ENCODE measurements around the gene ACSM6. TPM values are rescaled to one million over a fixed set of nuclear protein-coding genes. Genes with fewer than 3 reads are reported as not detected.
A peak's percentile ranks its signal among the peaks of the same experiment; 100 is the strongest.

ACSM6 gene
- total RNA-seq, 3 donors from 2014 or later, result not detected

DNA sequence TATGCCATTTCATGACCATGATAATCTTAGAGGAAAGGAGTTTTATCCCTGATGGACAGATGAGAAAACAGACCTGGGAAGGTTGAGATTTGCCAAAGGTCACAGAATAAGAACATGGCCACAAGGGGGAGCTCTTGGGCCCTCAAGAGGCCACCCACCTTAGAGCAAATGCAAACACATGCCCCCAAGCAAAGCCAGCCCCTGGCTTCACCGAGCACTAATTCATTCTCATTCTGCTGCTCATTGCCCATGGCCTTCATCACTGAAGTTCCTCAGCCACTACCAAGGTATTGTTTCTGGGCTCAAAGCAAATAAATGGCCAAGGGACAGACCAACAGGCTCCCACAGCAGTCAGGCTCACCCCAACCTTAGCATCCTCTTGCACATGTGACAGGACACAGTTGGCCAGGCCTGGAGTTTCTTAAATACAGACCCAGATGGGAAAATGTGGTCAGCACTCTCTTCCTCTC is 52.6 kb downstream of the ACSM6 start:
- Mint-ChIP-seq H3K4me1 (ENCODE audit: low read depth) (no peaks in the 10 kb centered on the region), H3K27me3 (ENCODE audit: low read depth) (peaks cover 11% of the 10 kb centered on the region), H3K4me3 (no peak overlapping the region), H3K36me3 (ENCODE audit: insufficient read depth) (no peaks in the 10 kb centered on the region), H3K9me3 (no peaks in the 10 kb centered on the region)
- peak; percentile 42 to 61 for ATAC-seq
- peak; percentile 41 for DNase-seq

DNA sequence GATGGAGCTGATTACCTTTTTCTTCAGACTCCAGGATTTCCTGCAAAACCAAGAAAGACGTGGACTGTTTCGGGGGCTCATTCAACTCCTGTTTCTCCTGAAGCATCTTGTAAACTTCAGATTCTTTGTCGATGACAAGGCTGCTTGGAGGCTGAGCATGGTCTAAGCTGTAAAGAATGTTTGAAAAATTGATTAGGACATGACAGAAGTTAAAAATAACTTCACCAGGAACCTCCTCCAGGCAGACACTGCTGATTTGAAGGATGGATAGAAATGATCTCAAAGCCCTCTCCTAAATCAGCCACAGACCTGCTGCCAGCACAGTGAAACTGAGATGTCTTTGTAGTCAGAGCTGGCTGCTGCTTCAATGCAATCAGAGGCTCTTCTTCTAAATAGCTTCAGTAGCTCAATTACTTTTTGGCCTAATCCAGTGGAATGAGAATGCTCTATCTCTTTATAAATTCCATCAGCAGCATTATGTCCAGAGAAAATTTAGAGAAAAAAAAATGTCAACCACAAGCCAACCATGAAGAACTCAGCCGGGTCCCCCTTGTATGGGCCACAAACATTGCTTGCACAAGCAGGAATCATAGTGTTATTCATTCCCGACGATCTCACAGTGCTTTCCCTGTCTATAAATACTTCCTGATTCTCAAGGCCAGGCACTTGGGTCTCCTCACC is 53.3 kb downstream of the ACSM6 start:
- Mint-ChIP-seq H3K4me3 (no peak overlapping the region), H3K36me3 (ENCODE audit: insufficient read depth) (no peaks in the 10 kb centered on the region), H3K27me3 (ENCODE audit: low read depth) (peaks cover 11% of the 10 kb centered on the region), H3K9me3 (no peaks in the 10 kb centered on the region), H3K4me1 (ENCODE audit: low read depth) (no peaks in the 10 kb centered on the region)
- DNase-seq, result no peak
- ATAC-seq, result no peak

DNA sequence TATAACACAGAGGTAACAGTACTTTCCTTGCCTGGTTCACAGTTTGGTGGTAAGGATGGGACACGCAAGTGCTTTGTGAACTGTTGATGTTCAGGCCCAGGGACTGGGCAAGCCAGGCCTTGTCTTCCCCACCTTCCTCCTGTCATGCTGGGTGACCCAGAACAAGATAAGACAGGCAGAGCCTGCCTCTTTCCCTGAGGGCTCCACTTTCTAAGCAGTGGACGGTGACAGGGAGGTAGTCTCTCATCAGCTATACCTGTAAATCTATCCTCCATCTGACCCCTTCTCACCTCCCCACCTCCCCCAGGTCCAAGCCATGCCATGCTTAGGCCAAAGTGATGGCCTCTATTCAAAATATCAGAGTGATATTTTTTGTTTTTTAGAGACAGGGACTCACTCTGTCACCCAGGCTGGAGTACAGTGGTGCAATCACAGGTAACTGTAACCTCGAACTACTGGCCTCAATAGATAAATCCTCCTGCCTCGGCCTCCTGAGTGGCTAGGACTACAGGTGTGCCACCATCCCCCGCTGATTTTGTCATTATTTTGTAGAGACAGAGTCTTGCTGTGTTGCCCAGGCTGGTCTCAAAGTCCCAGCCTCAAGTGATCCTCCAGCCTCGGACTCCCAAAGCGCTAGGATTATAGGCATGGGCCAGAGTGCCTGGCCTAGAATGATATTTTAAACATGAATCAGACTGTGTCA is 54.0 kb downstream of the ACSM6 start:
- no peak overlapping the region for H3K4me3 Mint-ChIP-seq
- no peak for ATAC-seq
- no peaks in the 10 kb centered on the region for H3K4me1 Mint-ChIP-seq (ENCODE audit: low read depth)
- no peaks in the 10 kb centered on the region for H3K36me3 Mint-ChIP-seq (ENCODE audit: insufficient read depth)
- H3K9me3 Mint-ChIP-seq, result no peaks in the 10 kb centered on the region
- DNase-seq, result no peak
- peaks cover 14% of the 10 kb centered on the region for H3K27me3 Mint-ChIP-seq (ENCODE audit: low read depth)

DNA sequence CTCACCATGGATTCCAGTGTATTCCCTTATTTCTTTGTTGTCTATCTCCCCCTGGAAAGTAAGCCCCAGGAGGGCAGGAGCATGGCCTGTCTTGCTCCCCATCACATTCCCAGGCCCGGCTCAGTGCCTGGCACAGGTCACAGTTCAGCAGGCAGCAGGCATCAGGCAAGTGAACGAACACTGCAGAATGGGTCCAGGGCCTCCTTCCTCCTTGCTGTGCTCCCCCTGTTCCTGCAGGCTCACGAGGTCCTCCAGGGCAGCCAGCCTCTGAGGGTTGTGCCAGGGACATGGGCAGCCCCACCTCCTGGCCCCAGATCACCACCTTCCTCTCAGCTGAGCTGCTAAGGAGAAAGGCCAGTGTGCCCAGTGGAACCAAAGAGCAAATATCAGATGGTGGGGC is 55.0 kb downstream of the ACSM6 start:
- H3K9me3 Mint-ChIP-seq, result no peaks in the 10 kb centered on the region
- H3K27me3 Mint-ChIP-seq (ENCODE audit: low read depth), result peaks cover 14% of the 10 kb centered on the region
- DNase-seq, result no peak
- no peak for ATAC-seq
- no peaks in the 10 kb centered on the region for H3K36me3 Mint-ChIP-seq (ENCODE audit: insufficient read depth)
- no peak overlapping the region for H3K4me3 Mint-ChIP-seq
- H3K4me1 Mint-ChIP-seq (ENCODE audit: low read depth), result no peaks in the 10 kb centered on the region

DNA sequence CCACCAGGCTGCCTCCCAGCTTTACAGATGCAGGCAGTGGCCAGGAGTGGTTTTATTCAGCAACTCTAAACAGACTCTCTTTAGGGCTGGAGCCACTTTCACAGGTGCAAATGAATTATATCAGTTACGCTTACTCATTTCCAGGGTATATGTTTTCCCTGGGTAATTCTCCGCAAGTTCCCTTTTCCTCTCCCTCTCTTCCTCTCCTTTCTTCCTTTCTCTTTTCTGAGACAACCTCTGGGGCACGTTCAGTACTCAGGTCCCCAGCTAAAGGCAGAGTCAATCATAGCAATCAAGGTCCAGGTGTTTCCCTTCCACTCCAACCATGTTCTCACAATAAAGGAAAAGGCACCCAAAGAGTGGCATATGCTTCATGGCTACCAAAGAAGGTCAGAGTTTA is 55.4 kb downstream of the ACSM6 start:
- Mint-ChIP-seq H3K4me1 (ENCODE audit: low read depth) (no peaks in the 10 kb centered on the region), H3K36me3 (ENCODE audit: insufficient read depth) (no peaks in the 10 kb centered on the region), H3K27me3 (ENCODE audit: low read depth) (peaks cover 14% of the 10 kb centered on the region), H3K4me3 (no peak overlapping the region), H3K9me3 (no peaks in the 10 kb centered on the region)
- ATAC-seq (no peak), DNase-seq (no peak)

DNA sequence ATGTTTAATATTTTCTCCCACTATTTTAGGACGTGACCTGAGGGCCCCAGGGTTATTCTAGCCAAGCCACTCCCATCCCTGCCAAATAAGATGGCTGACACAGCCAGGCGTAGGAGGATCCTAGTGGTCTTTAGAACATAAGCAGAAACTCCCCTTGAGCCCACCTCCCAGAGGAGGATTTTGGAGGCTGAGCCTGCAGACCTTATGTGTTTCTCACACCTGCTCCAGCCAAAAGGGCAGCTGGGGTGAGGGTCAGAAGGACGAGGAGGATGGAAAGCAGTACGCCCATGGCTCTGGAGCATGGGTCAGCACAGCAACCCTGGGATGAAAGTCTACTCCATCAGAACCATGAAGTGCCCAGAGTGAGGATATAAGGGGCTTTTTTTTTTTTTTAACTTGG is 56.8 kb downstream of the ACSM6 start:
- H3K27me3 Mint-ChIP-seq (ENCODE audit: low read depth), result peaks cover 6% of the 10 kb centered on the region
- H3K4me3 Mint-ChIP-seq, result no peak overlapping the region
- peaks cover 3% of the 10 kb centered on the region for H3K9me3 Mint-ChIP-seq
- H3K36me3 Mint-ChIP-seq (ENCODE audit: insufficient read depth), result no peaks in the 10 kb centered on the region
- DNase-seq (no peak), ATAC-seq (no peak)
- H3K4me1 Mint-ChIP-seq (ENCODE audit: low read depth), result no peaks in the 10 kb centered on the region

DNA sequence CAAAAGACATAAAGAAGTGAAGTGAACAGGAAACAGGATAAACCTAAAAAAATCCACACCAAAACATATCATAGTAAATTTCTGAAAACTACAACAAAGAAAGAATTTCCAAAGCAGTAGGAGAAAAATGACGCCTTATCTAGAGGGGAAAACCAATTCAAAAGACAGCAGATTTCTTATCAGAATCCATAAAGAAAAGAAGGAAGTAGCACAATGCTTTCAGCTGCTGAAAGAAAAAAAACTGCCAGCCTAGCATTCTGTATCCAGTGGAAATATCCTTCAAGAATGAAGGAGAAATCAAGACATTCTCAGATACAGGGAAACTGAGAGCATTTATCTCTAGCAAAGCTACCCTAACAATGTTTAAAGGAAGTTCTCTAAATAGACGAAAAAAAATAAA is 59.0 kb downstream of the ACSM6 start:
- Mint-ChIP-seq H3K36me3 (ENCODE audit: insufficient read depth) (no peaks in the 10 kb centered on the region), H3K4me3 (no peak overlapping the region), H3K27me3 (ENCODE audit: low read depth) (peaks cover 6% of the 10 kb centered on the region), H3K4me1 (ENCODE audit: low read depth) (no peaks in the 10 kb centered on the region), H3K9me3 (peaks cover 4% of the 10 kb centered on the region)
- no peak for DNase-seq
- no peak for ATAC-seq

DNA sequence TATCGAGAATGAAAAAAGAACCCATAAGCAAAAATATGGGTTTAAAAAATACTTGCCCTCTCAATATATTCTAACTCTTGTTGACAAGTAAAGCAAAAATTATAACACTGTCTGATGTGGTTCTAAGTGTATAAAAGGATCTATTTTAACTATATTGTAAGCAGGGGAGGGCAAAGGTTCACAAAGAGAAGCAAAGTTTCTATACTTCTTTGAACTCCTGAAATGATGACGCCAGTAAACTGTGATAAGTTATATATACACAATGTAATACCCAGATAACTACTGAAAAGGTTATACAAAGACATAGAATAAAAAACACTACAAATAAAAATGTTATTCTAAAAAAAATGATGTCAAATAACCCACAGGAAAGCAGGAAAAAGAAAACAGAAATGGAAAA is 59.6 kb downstream of the ACSM6 start:
- H3K9me3 Mint-ChIP-seq, result peaks cover 4% of the 10 kb centered on the region
- peaks cover 6% of the 10 kb centered on the region for H3K27me3 Mint-ChIP-seq (ENCODE audit: low read depth)
- ATAC-seq (no peak), DNase-seq (no peak)
- no peak overlapping the region for H3K4me3 Mint-ChIP-seq
- no peaks in the 10 kb centered on the region for H3K4me1 Mint-ChIP-seq (ENCODE audit: low read depth)
- H3K36me3 Mint-ChIP-seq (ENCODE audit: insufficient read depth), result no peaks in the 10 kb centered on the region

DNA sequence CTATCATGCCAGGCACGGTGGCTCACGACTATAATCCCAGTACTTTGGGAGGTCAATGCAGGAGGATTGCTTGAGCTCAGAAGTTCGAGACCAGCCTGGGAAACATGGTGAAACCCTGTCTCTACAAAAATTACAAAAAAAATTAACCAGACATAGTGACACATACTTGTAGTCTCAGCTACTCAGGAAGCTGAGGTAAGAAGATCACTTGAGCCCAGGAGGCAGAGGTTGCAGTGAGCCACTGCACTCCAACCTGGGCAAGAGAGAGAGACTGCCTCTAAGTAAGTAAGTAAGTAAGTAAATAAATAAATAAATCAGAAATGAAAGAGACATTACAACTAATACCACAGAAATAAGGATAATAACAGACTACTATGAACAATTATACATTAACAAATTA is 60.6 kb downstream of the ACSM6 start:
- Mint-ChIP-seq H3K4me3 (no peak overlapping the region), H3K36me3 (ENCODE audit: insufficient read depth) (no peaks in the 10 kb centered on the region), H3K27me3 (ENCODE audit: low read depth) (peaks cover 4% of the 10 kb centered on the region), H3K9me3 (peaks cover 4% of the 10 kb centered on the region), H3K4me1 (ENCODE audit: low read depth) (no peaks in the 10 kb centered on the region)
- DNase-seq (no peak), ATAC-seq (no peak)

DNA sequence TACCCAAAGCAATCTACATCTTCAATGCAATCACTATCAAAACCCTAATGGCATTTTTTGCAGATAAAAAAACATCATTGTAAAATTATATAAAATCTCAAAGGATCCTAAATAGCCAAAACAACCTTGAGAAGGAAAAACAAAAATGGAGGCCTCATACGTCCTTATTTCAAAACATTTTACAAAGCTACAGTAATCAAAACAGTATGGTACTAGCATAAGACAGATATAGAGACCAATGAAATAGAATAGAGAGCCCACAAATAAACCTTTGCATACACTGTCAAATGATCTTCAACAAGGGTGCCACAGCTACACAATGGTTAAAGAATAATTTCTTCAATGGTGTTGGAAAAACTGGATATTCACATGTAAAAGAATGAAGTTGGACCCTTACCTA is 62.2 kb downstream of the ACSM6 start:
- H3K9me3 Mint-ChIP-seq, result peaks cover 4% of the 10 kb centered on the region
- peaks cover 2% of the 10 kb centered on the region for H3K27me3 Mint-ChIP-seq (ENCODE audit: low read depth)
- no peaks in the 10 kb centered on the region for H3K4me1 Mint-ChIP-seq (ENCODE audit: low read depth)
- no peak overlapping the region for H3K4me3 Mint-ChIP-seq
- H3K36me3 Mint-ChIP-seq (ENCODE audit: insufficient read depth), result no peaks in the 10 kb centered on the region
- ATAC-seq (no peak), DNase-seq (no peak)

DNA sequence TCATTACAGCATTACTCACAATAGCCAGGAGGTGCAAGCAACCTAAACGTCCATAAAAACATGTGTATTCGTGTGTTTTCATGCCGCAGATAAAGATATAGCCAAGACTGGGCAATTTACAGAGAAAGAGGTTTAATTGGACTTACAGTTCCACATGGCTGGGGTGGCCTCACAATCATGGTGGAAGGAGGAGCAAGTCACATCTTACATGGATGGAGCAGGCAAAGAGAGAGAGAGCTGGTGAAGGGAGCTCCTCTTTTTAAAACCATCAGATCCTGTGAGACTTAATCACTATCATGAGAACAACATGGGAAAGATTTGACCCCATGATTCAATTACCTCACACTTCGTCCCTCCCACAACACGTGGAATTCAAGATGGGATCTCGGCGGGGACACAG is 63.8 kb downstream of the ACSM6 start:
- Mint-ChIP-seq H3K9me3 (peaks cover 4% of the 10 kb centered on the region), H3K4me3 (no peak overlapping the region), H3K36me3 (ENCODE audit: insufficient read depth) (no peaks in the 10 kb centered on the region), H3K27me3 (ENCODE audit: low read depth) (peaks cover 3% of the 10 kb centered on the region), H3K4me1 (ENCODE audit: low read depth) (no peaks in the 10 kb centered on the region)
- DNase-seq, result no peak
- ATAC-seq, result no peak

DNA sequence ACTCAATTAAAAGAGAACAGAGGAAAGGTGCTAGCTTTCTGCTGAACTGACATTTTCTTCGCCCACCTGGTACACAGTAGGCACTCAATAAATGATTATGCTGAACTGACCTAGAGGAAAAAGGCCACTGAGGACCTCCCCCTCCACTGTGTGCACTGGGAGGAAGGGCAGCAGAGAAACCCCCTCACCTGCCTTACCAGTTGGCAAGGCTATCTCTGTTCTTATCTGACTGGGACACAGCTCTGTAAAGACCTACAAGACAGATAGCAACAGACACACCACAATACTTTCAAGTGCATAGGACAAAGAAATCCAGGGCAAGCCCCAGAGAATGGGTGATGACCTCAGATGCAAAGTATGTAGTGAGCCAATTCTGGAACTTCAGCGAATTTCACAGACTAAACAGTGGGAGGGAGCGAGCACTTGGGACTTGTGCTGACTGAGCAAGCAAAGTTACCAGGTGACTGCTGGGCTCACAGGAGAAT is 66.4 kb downstream of the ACSM6 start:
- ATAC-seq (no peak), DNase-seq (no peak)
- peaks cover 3% of the 10 kb centered on the region for H3K27me3 Mint-ChIP-seq (ENCODE audit: low read depth)
- no peak overlapping the region for H3K4me3 Mint-ChIP-seq
- no peaks in the 10 kb centered on the region for H3K4me1 Mint-ChIP-seq (ENCODE audit: low read depth)
- H3K36me3 Mint-ChIP-seq (ENCODE audit: insufficient read depth), result no peaks in the 10 kb centered on the region
- peaks cover 4% of the 10 kb centered on the region for H3K9me3 Mint-ChIP-seq

DNA sequence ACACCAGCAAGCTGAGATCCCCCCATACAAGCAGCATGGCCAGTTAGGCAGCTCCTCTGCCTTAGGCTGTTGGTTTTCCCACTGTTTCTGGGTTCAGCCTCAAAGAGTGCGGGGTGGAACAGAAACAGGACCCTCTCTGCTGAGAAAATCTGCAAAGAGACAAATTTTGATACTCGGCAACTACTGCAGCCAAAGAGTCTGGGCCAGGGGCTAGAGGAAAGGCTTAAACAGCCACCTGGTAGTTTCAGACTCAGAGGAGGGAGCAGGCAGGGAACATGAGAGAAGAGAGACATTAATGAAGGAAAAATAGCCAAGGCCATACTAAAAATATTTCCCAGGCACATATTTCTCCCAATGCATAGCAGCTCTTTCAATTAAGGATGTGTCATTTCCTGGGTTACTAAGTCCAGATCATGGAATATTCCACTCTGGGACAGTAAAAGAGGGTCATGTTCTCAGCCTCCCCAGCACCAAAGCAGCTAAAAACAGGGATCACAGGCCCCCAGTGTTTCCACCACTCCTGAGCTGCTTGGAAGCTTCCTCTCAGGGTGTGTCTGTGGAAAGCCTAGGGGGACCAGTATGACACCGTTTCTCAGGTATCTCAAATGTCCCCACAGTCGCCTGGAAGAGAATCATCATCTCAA is 67.0 kb downstream of the ACSM6 start:
- no peaks in the 10 kb centered on the region for H3K36me3 Mint-ChIP-seq (ENCODE audit: insufficient read depth)
- no peaks in the 10 kb centered on the region for H3K9me3 Mint-ChIP-seq
- no peaks in the 10 kb centered on the region for H3K4me1 Mint-ChIP-seq (ENCODE audit: low read depth)
- H3K27me3 Mint-ChIP-seq (ENCODE audit: low read depth), result peaks cover 3% of the 10 kb centered on the region
- no peak overlapping the region for H3K4me3 Mint-ChIP-seq
- DNase-seq (no peak), ATAC-seq (no peak)

DNA sequence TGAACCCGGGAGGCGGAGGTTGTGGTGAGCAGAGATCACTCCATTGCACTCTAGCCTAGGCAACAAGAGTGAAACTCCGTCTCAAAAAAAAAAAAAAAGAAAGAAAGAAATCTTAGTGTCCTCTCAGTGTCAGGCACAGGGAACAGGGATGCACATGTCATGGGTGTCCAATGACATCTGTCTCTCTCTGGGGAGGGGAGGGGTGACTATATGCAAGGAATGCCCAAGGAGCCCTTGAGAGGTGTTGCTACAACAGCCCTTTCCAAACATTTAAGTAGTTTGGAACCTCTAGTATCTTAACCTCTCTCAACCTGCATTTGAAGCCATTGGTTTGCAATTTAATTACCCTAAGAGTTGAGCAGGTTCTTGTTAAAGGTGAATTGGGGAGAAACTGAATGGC is 67.9 kb downstream of the ACSM6 start:
- no peak for ATAC-seq
- DNase-seq, result no peak
- no peaks in the 10 kb centered on the region for H3K36me3 Mint-ChIP-seq (ENCODE audit: insufficient read depth)
- no peaks in the 10 kb centered on the region for H3K9me3 Mint-ChIP-seq
- H3K27me3 Mint-ChIP-seq (ENCODE audit: low read depth), result peaks cover 3% of the 10 kb centered on the region
- H3K4me3 Mint-ChIP-seq, result no peak overlapping the region
- H3K4me1 Mint-ChIP-seq (ENCODE audit: low read depth), result peaks cover 4% of the 10 kb centered on the region

All from activated T-cell treated with anti-CD3 and anti-CD28 coated beads, Interleukin-2, amount 50 U/mL, for 4 hours (primary cell).